ENCODE measurements around the gene MCAM. TPM values are rescaled to one million over a fixed set of nuclear protein-coding genes. Genes with fewer than 3 reads are reported as not detected.
A peak's percentile ranks its signal among the peaks of the same experiment; 100 is the strongest.

MCAM gene
- total RNA-seq, 2 donors from 2014 or later: 4.7 to 5.2 TPM

GRCh38 chr11:119282495-119282894, 34.4 kb downstream of the MCAM start:
- H3K36me3 Mint-ChIP-seq (ENCODE audit: insufficient read depth in 2 of 2): peaks cover 2 to 22% of the 10 kb centered on the region in 2 donors
- ATAC-seq (replicated peaks in 1 of 2): no peak
- peaks cover 19% of the 10 kb centered on the region for H3K4me1 Mint-ChIP-seq (ENCODE audit: low read depth)
- H3K4me3 Mint-ChIP-seq: no peak overlapping the region
- no peaks in the 10 kb centered on the region for H3K9me3 Mint-ChIP-seq
- DNase-seq: no peak
- peak overlapping the region; percentile 15 for H3K27ac Mint-ChIP-seq
- no peaks in the 10 kb centered on the region for H3K27me3 Mint-ChIP-seq (ENCODE audit: low read depth)

DNA sequence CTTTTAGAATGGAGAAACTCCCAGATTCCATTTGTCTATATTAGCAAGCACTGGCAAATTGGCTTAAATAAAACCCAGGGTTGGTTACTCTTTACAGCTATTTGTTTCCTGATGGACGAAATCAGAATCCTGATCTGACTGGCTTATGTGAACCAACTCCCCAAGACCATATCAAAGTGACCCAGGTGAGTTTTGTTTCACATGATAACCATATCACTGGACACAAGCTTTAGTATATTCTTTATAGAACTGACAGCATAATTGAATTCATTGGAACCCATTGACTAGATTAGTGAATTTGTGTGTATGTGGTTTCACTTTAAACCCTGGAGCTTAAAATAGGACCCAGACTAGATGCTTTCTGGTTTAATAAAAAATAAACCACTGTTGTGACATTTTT, 39.3 kb downstream of the MCAM start:
- no peaks in the 10 kb centered on the region for H3K9me3 Mint-ChIP-seq
- H3K4me1 Mint-ChIP-seq (ENCODE audit: low read depth): peaks cover 3% of the 10 kb centered on the region
- ATAC-seq (replicated peaks in 1 of 2) (no peak), DNase-seq (no peak)
- H3K27ac Mint-ChIP-seq: no peak overlapping the region
- peaks cover 5 to 19% of the 10 kb centered on the region in 2 donors for H3K36me3 Mint-ChIP-seq (ENCODE audit: insufficient read depth in 2 of 2)
- no peaks in the 10 kb centered on the region for H3K27me3 Mint-ChIP-seq (ENCODE audit: low read depth)
- H3K4me3 Mint-ChIP-seq: no peak overlapping the region

- ATAC-seq (replicated peaks in 1 of 2): no peak
- peaks cover under 1% of the 10 kb centered on the region for H3K4me1 Mint-ChIP-seq (ENCODE audit: low read depth)
- no peaks in the 10 kb centered on the region for H3K9me3 Mint-ChIP-seq
- no peaks in the 10 kb centered on the region for H3K27me3 Mint-ChIP-seq (ENCODE audit: low read depth)
- DNase-seq: no peak
- H3K36me3 Mint-ChIP-seq (ENCODE audit: insufficient read depth in 2 of 2): peaks cover 5 to 23% of the 10 kb centered on the region in 2 donors
- H3K4me3 Mint-ChIP-seq: no peak overlapping the region
- no peak overlapping the region for H3K27ac Mint-ChIP-seq
These were observed 43.2 kb downstream of the MCAM start for GRCh38 chr11:119273721-119274120.

DNA sequence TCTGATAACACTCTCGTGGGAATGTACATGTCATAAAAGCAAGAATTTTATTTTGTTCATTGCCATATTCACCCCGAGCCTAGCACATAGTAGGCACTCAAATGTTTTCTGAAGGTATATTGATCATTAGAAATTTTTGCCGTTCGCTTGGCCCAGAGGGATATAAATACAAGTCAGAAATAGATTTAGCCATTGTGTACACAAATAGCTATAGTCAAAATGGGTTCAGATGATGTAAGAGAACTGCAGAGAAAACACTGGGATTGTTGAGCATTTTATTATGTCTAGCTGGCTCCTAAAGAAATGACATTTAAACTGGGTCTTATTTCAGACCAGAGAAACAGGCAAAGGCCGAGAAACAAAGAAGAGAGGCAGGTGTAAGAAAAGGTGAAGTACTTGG, 49.3 kb downstream of the MCAM start:
- peak overlapping the region; percentile 58 to 74 for H3K4me3 Mint-ChIP-seq
- DNase-seq (no peak), ATAC-seq (replicated peaks in 1 of 2) (no peak)
- no peaks in the 10 kb centered on the region for H3K9me3 Mint-ChIP-seq
- H3K36me3 Mint-ChIP-seq (ENCODE audit: insufficient read depth in 2 of 2): peaks cover 2 to 8% of the 10 kb centered on the region in 2 donors
- H3K27ac Mint-ChIP-seq: peak overlapping the region; percentile 79
- H3K4me1 Mint-ChIP-seq (ENCODE audit: low read depth): peaks cover 40% of the 10 kb centered on the region
- no peaks in the 10 kb centered on the region for H3K27me3 Mint-ChIP-seq (ENCODE audit: low read depth)

GRCh38 chr11:119266517-119267255, 50.2 kb downstream of the MCAM start:
- Mint-ChIP-seq H3K27me3 (ENCODE audit: low read depth) (no peaks in the 10 kb centered on the region), H3K4me3 (peak overlapping the region; percentile 58 to 74), H3K4me1 (ENCODE audit: low read depth) (peaks cover 40% of the 10 kb centered on the region), H3K36me3 (ENCODE audit: insufficient read depth in 2 of 2) (peaks cover 0 to 2% of the 10 kb centered on the region in 2 donors), H3K27ac (peak overlapping the region; percentile 79), H3K9me3 (no peaks in the 10 kb centered on the region)
- DNase-seq: no peak
- ATAC-seq (replicated peaks in 1 of 2): peak; percentile 45 to 47

DNA sequence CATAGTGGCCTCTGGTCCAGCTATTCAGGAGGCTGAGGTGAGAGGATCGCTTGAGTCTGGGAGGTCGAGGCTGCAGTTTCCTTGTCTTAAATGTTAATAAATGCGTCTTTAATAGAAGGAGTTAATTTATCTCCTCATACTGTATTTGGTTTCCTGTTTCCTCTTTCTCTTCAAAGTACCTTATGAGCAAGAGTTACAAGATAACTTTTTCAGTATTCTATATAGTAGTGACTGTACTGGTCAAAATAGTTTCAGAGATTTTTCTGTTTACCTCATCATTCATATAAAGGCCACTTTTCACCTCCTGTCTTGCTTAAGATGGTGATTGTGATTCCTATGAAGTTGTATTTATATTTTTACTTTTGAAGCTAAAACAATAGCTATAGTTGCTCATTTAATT, 50.9 kb downstream of the MCAM start:
- Mint-ChIP-seq H3K4me3 (peak overlapping the region; percentile 58 to 74), H3K9me3 (no peaks in the 10 kb centered on the region), H3K4me1 (ENCODE audit: low read depth) (peaks cover 40% of the 10 kb centered on the region), H3K36me3 (ENCODE audit: insufficient read depth in 2 of 2) (peaks cover 0 to 2% of the 10 kb centered on the region in 2 donors), H3K27ac (peak overlapping the region; percentile 79), H3K27me3 (ENCODE audit: low read depth) (no peaks in the 10 kb centered on the region)
- ATAC-seq (replicated peaks in 1 of 2): no peak
- DNase-seq: no peak

DNA sequence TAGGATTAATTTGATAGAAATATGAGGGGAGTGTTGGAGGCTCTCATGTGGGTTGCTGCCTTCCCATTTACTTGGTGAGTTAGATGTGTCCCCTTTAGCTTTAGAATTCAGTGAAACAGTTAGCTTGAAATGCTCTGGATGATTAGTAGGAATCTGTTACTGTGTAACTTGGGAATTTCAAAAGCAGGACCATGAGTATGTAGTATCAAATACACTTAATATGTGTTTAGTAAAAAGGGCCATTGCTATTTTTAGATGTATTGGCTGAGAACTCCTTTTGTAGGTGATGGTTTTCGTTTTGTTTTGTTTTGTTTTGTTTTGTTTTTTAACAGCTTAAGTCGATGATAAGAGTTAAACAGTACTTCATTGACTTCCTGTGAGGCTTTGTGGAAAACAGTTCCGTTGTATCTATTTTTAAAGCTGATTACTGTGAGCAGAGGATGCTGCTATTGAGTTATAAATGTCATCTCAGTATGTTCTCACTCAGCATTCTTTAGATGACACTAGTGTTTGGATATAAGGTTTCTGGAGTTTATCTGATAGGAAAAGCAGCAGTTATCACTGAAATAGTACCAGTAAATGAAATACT, 53.5 kb downstream of the MCAM start:
- Mint-ChIP-seq H3K4me3 (no peak overlapping the region), H3K27me3 (ENCODE audit: low read depth) (no peaks in the 10 kb centered on the region), H3K36me3 (ENCODE audit: insufficient read depth in 2 of 2) (peaks cover 0 to 2% of the 10 kb centered on the region in 2 donors), H3K4me1 (ENCODE audit: low read depth) (peaks cover 57% of the 10 kb centered on the region), H3K27ac (no peak overlapping the region), H3K9me3 (no peaks in the 10 kb centered on the region)
- ATAC-seq (replicated peaks in 1 of 2) (no peak), DNase-seq (no peak)

GRCh38 chr11:119262668-119263351, 54.1 kb downstream of the MCAM start:
- Mint-ChIP-seq H3K4me1 (ENCODE audit: low read depth) (peaks cover 57% of the 10 kb centered on the region), H3K36me3 (ENCODE audit: insufficient read depth in 2 of 2) (no peaks in the 10 kb centered on the region), H3K4me3 (no peak overlapping the region), H3K27ac (no peak overlapping the region), H3K27me3 (ENCODE audit: low read depth) (no peaks in the 10 kb centered on the region), H3K9me3 (no peaks in the 10 kb centered on the region)
- ATAC-seq (replicated peaks in 1 of 2) (peak; percentile 86 to 87), DNase-seq (peak; percentile 13 to 29)

DNA sequence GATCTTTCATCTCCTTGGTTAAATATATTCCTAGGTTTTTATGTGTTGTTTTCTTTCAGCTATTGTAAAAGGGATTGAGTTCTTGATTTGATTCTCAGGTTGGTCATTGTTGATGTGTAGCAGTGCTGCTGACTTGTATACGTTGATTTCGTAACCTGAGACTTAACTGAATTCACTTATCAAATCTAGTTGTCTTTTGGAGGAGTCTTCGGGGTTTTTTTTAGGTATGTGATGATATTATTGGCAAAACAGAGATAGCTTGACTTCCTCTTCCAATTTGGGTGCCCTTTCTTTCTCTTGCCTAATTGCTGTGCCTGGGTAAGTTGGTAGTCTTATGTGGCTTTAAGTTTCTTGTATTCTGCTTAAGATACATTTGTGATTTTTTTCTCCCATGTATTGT, 57.9 kb downstream of the MCAM start:
- Mint-ChIP-seq H3K4me3 (peak overlapping the region in 1 of 2 donors; percentile 3), H3K9me3 (no peaks in the 10 kb centered on the region), H3K27ac (no peak overlapping the region), H3K4me1 (ENCODE audit: low read depth) (peaks cover 49% of the 10 kb centered on the region), H3K36me3 (ENCODE audit: insufficient read depth in 2 of 2) (peaks cover 0 to 5% of the 10 kb centered on the region in 2 donors), H3K27me3 (ENCODE audit: low read depth) (no peaks in the 10 kb centered on the region)
- ATAC-seq (replicated peaks in 1 of 2) (no peak), DNase-seq (no peak)

Other genes with a start within 250 kb of the MCAM start
- gene VPS11, start 249.3 kb downstream of the MCAM start, total RNA-seq: 10 to 100 TPM; 24.0 to 24.2 TPM
- gene HMBS, start 232.2 kb downstream of the MCAM start, total RNA-seq: 10 to 100 TPM; 31.6 to 42.5 TPM
- gene DPAGT1, start 215.3 kb downstream of the MCAM start, total RNA-seq: 10 to 100 TPM; 63.8 to 81.9 TPM
- 10 to 100 TPM; 21.0 to 21.1 TPM for gene C2CD2L, start 209.8 kb downstream of the MCAM start, total RNA-seq
- gene HINFP, start 195.6 kb downstream of the MCAM start, total RNA-seq: 10 to 100 TPM; 31.9 to 34.1 TPM
- gene ABCG4, start 168.1 kb downstream of the MCAM start, total RNA-seq: under 1 TPM; 0.09 to 0.24 TPM
- gene NLRX1, start 148.4 kb downstream of the MCAM start, total RNA-seq: 10 to 100 TPM; 19.3 to 26.7 TPM
- gene NHERF4, start 131.7 kb downstream of the MCAM start, total RNA-seq: 1 to 10 TPM in 1 of 2 donors, under 1 TPM in 1; 0.76 to 1.1 TPM
- gene CBL, start 110.8 kb downstream of the MCAM start, total RNA-seq: 10 to 100 TPM; 45.4 to 52.7 TPM
- 10 to 100 TPM; 32.5 to 38.9 TPM for gene RNF26, start 17.4 kb upstream of the MCAM start, total RNA-seq
- gene C1QTNF5, start 23.8 kb upstream of the MCAM start, total RNA-seq: not detected
- not detected for gene MFRP, start 29.6 kb upstream of the MCAM start, total RNA-seq
- gene USP2, start 64.6 kb upstream of the MCAM start, total RNA-seq: 1 to 10 TPM in 1 of 2 donors, under 1 TPM in 1; 0.91 to 3.0 TPM
- gene THY1, start 106.0 kb upstream of the MCAM start, total RNA-seq: 1 to 10 TPM; 1.3 to 4.0 TPM

Measured in activated T-cell treated with anti-CD3 and anti-CD28 coated beads, Interleukin-2, amount 50 U/mL, for 72 hours (primary cell).